22Rv1 (cell line): Measurements from ENCODE around the gene MYRFL.

Experiments used
- ZFX ChIP-seq: fragments of 450-650 bp; IDR thresholded peaks from 2 replicates; pipeline ENCODE4 v1.6.1; 2017; ENCODE audit warnings: antibody characterized with exemption, borderline replicate concordance
- TF ChIP-seq, protein P1 (sequence below): fragments of 450-650 bp; IDR thresholded peaks from 2 replicates; pipeline ENCODE4 v1.5.1; 2017; ENCODE audit warnings: mild to moderate bottlenecking

DNA sequence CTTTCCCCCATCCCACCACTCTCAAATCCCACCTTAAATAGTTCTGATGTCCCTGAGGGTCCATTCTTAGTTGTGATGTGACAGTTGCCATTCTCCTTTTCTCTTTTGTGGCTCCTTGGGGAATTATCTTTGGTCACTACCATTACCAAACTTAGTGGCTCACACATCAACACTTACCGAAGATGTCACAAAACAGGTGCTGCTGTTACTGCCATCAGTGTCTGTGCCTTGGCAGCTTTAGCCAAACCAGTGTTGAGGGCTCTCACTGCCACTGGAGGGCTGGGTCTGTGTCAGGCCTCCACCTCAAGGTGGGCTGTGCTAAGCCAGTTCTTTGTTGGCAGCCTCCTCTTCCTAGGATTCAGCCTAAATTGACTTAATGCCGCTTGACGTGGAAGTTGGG lies 144.0 kb downstream of the MYRFL start:
- TF ChIP-seq, protein P1, sequence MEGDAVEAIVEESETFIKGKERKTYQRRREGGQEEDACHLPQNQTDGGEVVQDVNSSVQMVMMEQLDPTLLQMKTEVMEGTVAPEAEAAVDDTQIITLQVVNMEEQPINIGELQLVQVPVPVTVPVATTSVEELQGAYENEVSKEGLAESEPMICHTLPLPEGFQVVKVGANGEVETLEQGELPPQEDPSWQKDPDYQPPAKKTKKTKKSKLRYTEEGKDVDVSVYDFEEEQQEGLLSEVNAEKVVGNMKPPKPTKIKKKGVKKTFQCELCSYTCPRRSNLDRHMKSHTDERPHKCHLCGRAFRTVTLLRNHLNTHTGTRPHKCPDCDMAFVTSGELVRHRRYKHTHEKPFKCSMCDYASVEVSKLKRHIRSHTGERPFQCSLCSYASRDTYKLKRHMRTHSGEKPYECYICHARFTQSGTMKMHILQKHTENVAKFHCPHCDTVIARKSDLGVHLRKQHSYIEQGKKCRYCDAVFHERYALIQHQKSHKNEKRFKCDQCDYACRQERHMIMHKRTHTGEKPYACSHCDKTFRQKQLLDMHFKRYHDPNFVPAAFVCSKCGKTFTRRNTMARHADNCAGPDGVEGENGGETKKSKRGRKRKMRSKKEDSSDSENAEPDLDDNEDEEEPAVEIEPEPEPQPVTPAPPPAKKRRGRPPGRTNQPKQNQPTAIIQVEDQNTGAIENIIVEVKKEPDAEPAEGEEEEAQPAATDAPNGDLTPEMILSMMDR: no peak
- TF ChIP-seq ZFX: no peak
